HepG2 (cell line): ENCODE measurements around the gene IQCK.

ENCODE experiments used
- ATF2 ChIP-seq: sonication (generic); formaldehyde crosslinking; IDR thresholded peaks from 2 replicates; pipeline ENCODE4 v1.4.0; 2020; ENCODE audit warnings: missing genetic modification reagents
- CTCF ChIP-seq: sonication (generic); formaldehyde crosslinking; IDR thresholded peaks from 2 replicates; pipeline ENCODE4 v1.5.0; 2020; ENCODE audit warnings: mild to moderate bottlenecking, missing genetic modification reagents, moderate library complexity
- HDAC6 ChIP-seq: fragments of 200-600 bp; sonication (generic); IDR thresholded peaks from 2 replicates; pipeline ENCODE4 v1.7.0; 2017; ENCODE audit warnings: mild to moderate bottlenecking, antibody characterized with exemption, low read length, low read depth
- MAX ChIP-seq: IDR thresholded peaks from 2 replicates; pipeline ENCODE4 v1.6.1; 2012; ENCODE audit warnings: inconsistent platforms
- ZBTB26 ChIP-seq: IDR thresholded peaks from 2 replicates; pipeline ENCODE4 v1.6.1; 2016; ENCODE audit warnings: missing compliant biosample characterization, missing genetic modification reagents, borderline replicate concordance

- no peak for TF ChIP-seq MAX
- TF ChIP-seq ATF2 (CRISPR knock-in tag): no peak
- no peak for TF ChIP-seq HDAC6
- TF ChIP-seq ZBTB26 (CRISPR knock-in tag): no peak
- no peak for TF ChIP-seq CTCF (CRISPR knock-in tag)
Observed at GRCh38 chr16:19882186-19882585, 164.1 kb downstream of the IQCK start.
